Neural cell (in vitro differentiated cells): ENCODE measurements around the gene ARL6IP1. TPM values are rescaled to one million over a fixed set of nuclear protein-coding genes. Genes with fewer than 3 reads are reported as not detected.

Experiments used
- H2AFZ ChIP-seq: fragments of 200-600, 300-800 bp; sonication (generic), shearing (Covaris generic); 2 replicates; pipeline ENCODE4 v1.6.0; 2014; ENCODE audit warnings: low read depth, mild to moderate bottlenecking, antibody characterized with exemption, low read length, moderate library complexity
- H3F3A ChIP-seq: fragments of 200-600 bp; shearing (Covaris generic); 2 replicates; pipeline ENCODE4 v1.6.1; 2016; ENCODE audit warnings: mild to moderate bottlenecking, moderate library complexity, mixed read lengths, antibody characterized with exemption, low read length; ENCODE audit not compliant: insufficient read depth, poor library complexity, severe bottlenecking
- H3K27ac ChIP-seq: fragments of 200-600, 300-800 bp; sonication (generic), shearing (Covaris generic); 2 replicates; pipeline ENCODE4 v1.5.1; 2014; ENCODE audit warnings: mild to moderate bottlenecking, low read length, moderate library complexity
- H3K27me3 ChIP-seq: fragments of 300-800, 200-600 bp; sonication (generic), shearing (Covaris generic); 2 replicates; pipeline ENCODE4 v1.6.0; 2014; ENCODE audit warnings: mild to moderate bottlenecking, low read depth, low read length, moderate library complexity; ENCODE audit not compliant: insufficient read depth
- H3K36me3 ChIP-seq: fragments of 300-800, 200-600 bp; sonication (generic), shearing (Covaris generic); 2 replicates; pipeline ENCODE4 v1.5.1; 2014; ENCODE audit warnings: mild to moderate bottlenecking, antibody characterized with exemption, low read length, moderate library complexity; ENCODE audit not compliant: insufficient read depth
- H3K4me2 ChIP-seq: fragments of 300-800, 200-600 bp; sonication (generic), shearing (Covaris generic); 2 replicates; pipeline ENCODE4 v1.6.0; 2014; ENCODE audit warnings: mild to moderate bottlenecking, low read length
- H3K4me3 ChIP-seq: fragments of 300-800, 200-600 bp; sonication (generic), shearing (Covaris generic); 2 replicates; pipeline ENCODE4 v1.5.1; 2014; ENCODE audit warnings: mild to moderate bottlenecking, low read length, moderate library complexity
- H3K79me2 ChIP-seq: fragments of 200-600 bp; shearing (Covaris generic); replicated peaks from 2 replicates; pipeline ENCODE4 v1.6.0; 2014; ENCODE audit warnings: mild to moderate bottlenecking, low read length, moderate library complexity; ENCODE audit not compliant: insufficient read depth
- H3K9ac ChIP-seq: fragments of 300-800, 200-600 bp; sonication (generic), shearing (Covaris generic); 2 replicates; pipeline ENCODE4 v1.6.1; 2016; ENCODE audit warnings: mild to moderate bottlenecking, low read length, mixed read lengths
- H3K9me2 ChIP-seq: fragments of 200-600 bp; shearing (Covaris generic); 2 replicates; pipeline ENCODE4 v1.6.1; 2016; ENCODE audit warnings: mild to moderate bottlenecking, low read length, mixed read lengths; ENCODE audit not compliant: insufficient read depth
- H3K9me3 ChIP-seq: fragments of 200-600, 300-800 bp; sonication (generic), shearing (Covaris generic); 2 replicates; pipeline ENCODE4 v1.6.1; 2016; ENCODE audit warnings: mild to moderate bottlenecking, mixed run types, low read length, moderate library complexity, mixed read lengths
- H4K20me1 ChIP-seq: fragments of 200-600 bp; shearing (Covaris generic); 2 replicates; pipeline ENCODE4 v1.6.1; 2016; ENCODE audit warnings: mild to moderate bottlenecking, mixed run types; ENCODE audit not compliant: insufficient read depth
- CTCF ChIP-seq: fragments of 450-650 bp; IDR thresholded peaks from 2 replicates; pipeline ENCODE4 v1.5.1; 2014; ENCODE audit warnings: antibody characterized with exemption, mild to moderate bottlenecking, moderate library complexity; ENCODE audit not compliant: poor library complexity, severe bottlenecking
- EP300 ChIP-seq: fragments of 450-650 bp; conservative IDR thresholded peaks from 2 replicates; pipeline ENCODE4 v1.6.1; 2014; ENCODE audit warnings: antibody characterized with exemption, mild to moderate bottlenecking, moderate library complexity; ENCODE audit not compliant: poor library complexity, severe bottlenecking
- EZH2 ChIP-seq: fragments of 200-600, 300-800 bp; shearing (Covaris generic), sonication (generic); IDR thresholded peaks from 2 replicates; pipeline ENCODE4 v1.6.1; 2014; ENCODE audit warnings: antibody characterized with exemption, low read length, borderline replicate concordance, mild to moderate bottlenecking; ENCODE audit not compliant: insufficient read depth, poor library complexity, severe bottlenecking
- MXI1 ChIP-seq: fragments of 450-650 bp; conservative IDR thresholded peaks from 2 replicates; pipeline ENCODE4 v1.6.1; 2014; ENCODE audit warnings: antibody characterized with exemption, mild to moderate bottlenecking; ENCODE audit not compliant: poor library complexity, severe bottlenecking
- POLR2AphosphoS5 ChIP-seq: IDR thresholded peaks from 2 replicates; pipeline ENCODE4 v1.6.1; 2012
- RAD21 ChIP-seq: fragments of 450-650 bp; conservative IDR thresholded peaks from 2 replicates; pipeline ENCODE4 v1.6.1; 2014; ENCODE audit warnings: antibody characterized with exemption, mild to moderate bottlenecking, moderate library complexity
- REST ChIP-seq: IDR thresholded peaks from 2 replicates; pipeline ENCODE4 v1.6.1; 2012; ENCODE audit warnings: borderline replicate concordance
- SMC3 ChIP-seq: fragments of 450-650 bp; conservative IDR thresholded peaks from 2 replicates; pipeline ENCODE4 v1.6.1; 2014; ENCODE audit warnings: antibody characterized with exemption, mild to moderate bottlenecking, moderate library complexity; ENCODE audit not compliant: poor library complexity
- TAF1 ChIP-seq: IDR thresholded peaks from 2 replicates; pipeline ENCODE4 v1.6.1; 2012; ENCODE audit warnings: low read depth
- polyA plus RNA-seq: library from polyadenylated mRNA; depleted of rRNA; stranded (reverse); fragments of >200 nt; gene quantifications from 2 replicates; pipeline ENCODE4 v1.2.3, GENCODE V29; 2014

ARL6IP1 gene
- polyA plus RNA-seq, 1 donor from 2014 or later: 556 TPM

GRCh38 chr16:18792836-18793433, 8.4 kb downstream of the ARL6IP1 start:
- TF ChIP-seq CTCF (no peak), REST (no peak), EP300 (no peak), EZH2 (no peak)
- Histone ChIP-seq H3K79me2 (peaks cover 28% of the 10 kb centered on the region), H3K36me3 (no peaks in the 10 kb centered on the region), H2AFZ (no peak overlapping the region), H3K27me3 (no peaks in the 10 kb centered on the region), H3K9ac (no peak overlapping the region), H3K27ac (no peak overlapping the region), H4K20me1 (no peaks in the 10 kb centered on the region), H3K9me3 (no peaks in the 10 kb centered on the region), H3K4me3 (no peak overlapping the region), H3K4me2 (no peak overlapping the region), H3F3A (no peaks in the 10 kb centered on the region), H3K9me2 (no peaks in the 10 kb centered on the region)

- Histone ChIP-seq H3K36me3 (peaks cover 4% of the 10 kb centered on the region), H3K4me2 (peak within 1 kb of the TSS; percentile 90), H3K4me3 (peak within 1 kb of the TSS; percentile 79), H2AFZ (peak within 1 kb of the TSS; percentile 59), H4K20me1 (peaks cover 15% of the 10 kb centered on the region), H3F3A (no peaks in the 10 kb centered on the region), H3K9me2 (no peaks in the 10 kb centered on the region), H3K27ac (peak within 1 kb of the TSS; percentile 78), H3K27me3 (no peaks in the 10 kb centered on the region), H3K9me3 (no peaks in the 10 kb centered on the region), H3K79me2 (peaks cover 47% of the 10 kb centered on the region), H3K9ac (peak within 1 kb of the TSS; percentile 85)
- peak; percentile 97 for TF ChIP-seq POLR2AphosphoS5
- no peak for TF ChIP-seq EZH2
- peak; percentile 25 for TF ChIP-seq RAD21
- peak; percentile 11 for TF ChIP-seq CTCF
- TF ChIP-seq REST: peak; percentile 99
- peak; percentile 99 for TF ChIP-seq TAF1
- peak; percentile 91 for TF ChIP-seq MXI1
- TF ChIP-seq EP300: peak; percentile 55
- TF ChIP-seq SMC3: peak; percentile 19
Measured at GRCh38 chr16:18789850-18790706, 11.3 kb downstream of the ARL6IP1 start, which contains the start of gene RPS15A. Gene RPS15A, minus strand, starts transcription at chr16:18790334. Its CDS starts 1,221 bp downstream, at chr16:18789113.
